NCI-H1417 (cell line): Measurements from ENCODE around the gene OR10G7.

Experiments used
- DNase-seq, 3 experiments: peaks; one replicate each; lab custom pipeline; 2025; lab: John Stamatoyannopoulos, UW

OR10G7 gene, protein sequence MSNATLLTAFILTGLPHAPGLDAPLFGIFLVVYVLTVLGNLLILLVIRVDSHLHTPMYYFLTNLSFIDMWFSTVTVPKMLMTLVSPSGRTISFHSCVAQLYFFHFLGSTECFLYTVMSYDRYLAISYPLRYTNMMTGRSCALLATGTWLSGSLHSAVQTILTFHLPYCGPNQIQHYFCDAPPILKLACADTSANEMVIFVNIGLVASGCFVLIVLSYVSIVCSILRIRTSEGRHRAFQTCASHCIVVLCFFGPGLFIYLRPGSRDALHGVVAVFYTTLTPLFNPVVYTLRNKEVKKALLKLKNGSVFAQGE

DNA sequence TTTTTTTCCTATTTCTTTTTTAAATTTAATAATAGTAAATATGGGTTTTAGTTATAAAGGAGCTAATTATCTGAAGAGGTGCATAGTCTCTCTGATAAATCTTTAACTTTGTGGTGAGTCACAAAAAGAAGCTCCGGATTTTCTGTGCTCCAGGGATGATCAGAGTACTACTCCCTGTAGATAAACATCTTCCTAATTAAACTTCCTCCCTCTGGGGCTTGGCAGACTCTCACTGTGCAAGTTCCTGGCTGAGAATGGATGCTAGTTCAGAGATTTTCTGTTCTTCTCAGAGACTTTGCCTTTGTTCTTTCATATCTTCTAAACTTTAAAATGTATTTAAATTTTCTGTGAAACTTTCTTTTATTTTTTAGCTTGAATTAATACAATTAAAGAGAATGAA, at the start of gene OR10G7:
TSS of gene OR10G7 (minus strand) at position 72 of the 400 bp plus-strand sequence. CDS start 2,324 bp downstream, outside the sequence.
- no peak for DNase-seq

GRCh38 chr11:124085997-124086846, 45.1 kb upstream of the OR10G7 start:
- peak; percentile 13 to 93 (median 83) for DNase-seq

DNA sequence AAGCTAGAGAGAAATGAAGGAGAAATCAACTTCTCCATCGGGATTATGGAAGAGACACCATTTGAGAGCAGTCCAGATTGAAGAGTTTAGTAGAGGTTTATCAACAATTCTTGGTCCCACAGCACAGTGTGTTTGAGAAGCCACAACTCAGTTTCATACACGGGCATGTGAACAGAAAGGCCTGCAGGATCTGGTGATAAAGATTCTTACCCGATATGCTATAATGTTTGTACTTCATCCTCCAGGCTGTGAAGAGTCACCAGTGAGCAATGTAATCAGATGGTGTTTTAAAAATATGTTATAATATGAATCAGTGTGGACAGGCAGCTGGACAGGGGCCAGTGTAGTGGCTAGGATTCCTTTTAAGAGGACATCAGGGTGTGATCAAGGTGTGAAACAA, 44.5 kb upstream of the OR10G7 start:
- DNase-seq: peak in 1 of 3 experiments; percentile 40

GRCh38 chr11:124082371-124082770, 41.2 kb upstream of the OR10G7 start:
- no peak for DNase-seq

DNA sequence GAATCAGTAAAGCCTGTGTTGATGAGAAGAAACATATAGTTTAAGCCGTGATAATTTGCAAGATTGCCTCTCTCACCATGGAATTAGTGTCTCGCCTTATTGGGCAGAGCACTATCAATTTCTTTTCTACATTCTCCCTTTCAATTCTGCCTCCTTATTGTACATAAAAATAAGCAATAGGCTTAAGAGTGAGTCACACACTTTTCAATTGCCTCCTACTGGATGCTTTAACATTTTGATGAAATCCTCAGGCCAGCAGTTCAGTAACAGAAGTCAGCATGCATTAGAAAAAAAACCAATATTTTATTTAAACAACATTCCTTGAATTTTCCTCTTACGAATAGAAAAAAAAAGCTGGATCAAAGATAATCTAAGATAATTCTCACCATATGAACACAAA, 40.4 kb upstream of the OR10G7 start:
- DNase-seq: no peak

DNA sequence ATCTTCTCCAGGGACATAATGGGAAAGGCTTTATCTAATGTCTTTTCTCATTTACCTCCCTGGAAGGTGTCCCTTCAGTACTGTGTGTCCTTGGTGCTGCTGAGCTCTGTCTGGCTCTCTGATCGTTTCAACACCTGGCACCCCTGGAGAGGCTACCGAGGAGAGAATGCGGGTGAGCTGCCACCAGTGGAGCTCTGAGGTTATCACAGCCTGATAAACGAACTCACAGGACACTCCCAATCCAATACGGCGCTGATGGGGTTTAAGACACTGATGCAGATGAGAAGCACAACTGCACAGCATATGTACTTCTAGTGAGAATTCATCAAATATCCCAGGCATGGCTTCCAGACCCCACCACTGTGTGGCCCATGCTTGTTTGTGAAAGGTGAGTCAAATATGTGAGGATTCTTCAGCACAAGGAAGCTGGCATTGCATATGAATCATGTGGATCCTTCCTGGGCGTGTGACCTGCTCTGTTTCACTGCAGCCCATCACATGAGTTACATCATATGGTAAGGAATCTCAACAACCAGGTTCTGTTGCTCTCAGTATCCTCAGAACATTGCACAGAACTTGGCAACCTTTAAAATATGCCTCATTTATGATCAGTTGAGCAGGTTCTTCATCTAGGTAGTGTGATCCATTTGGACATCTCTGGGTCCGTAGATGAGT, 39.3 kb upstream of the OR10G7 start:
- DNase-seq: no peak

DNA sequence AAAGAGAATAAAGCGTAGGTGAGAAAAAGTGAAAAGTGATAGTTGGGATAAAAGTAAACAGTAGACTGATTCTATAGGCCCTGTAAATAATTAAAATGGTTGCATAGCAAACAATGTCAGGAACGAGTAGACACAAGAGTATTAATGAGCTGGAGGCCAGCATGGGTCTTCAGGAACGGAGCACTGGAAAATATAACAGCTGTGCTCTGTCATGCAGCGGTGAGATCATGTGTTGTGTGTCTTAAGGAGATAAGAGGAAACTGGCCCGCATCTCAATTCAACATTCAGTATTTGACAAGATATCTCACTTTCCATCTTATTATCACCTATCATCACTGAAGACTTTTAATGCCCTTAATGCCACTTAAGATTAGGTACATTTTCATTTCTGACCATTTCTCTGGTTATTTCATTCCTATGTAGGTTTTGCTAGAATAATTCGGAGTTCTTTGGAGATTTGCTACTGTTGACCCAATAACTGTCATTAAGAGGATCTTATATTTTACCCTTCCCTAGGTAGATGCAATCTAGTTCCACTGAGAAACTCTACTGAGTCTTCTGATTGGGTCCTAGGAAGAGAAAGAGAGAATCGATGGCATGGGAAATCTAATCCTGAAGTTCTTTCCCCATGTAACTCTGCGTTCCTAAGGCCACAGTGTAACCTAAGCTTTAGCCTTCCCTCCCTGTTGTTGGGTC, 38.7 kb upstream of the OR10G7 start:
- no peak for DNase-seq

DNA sequence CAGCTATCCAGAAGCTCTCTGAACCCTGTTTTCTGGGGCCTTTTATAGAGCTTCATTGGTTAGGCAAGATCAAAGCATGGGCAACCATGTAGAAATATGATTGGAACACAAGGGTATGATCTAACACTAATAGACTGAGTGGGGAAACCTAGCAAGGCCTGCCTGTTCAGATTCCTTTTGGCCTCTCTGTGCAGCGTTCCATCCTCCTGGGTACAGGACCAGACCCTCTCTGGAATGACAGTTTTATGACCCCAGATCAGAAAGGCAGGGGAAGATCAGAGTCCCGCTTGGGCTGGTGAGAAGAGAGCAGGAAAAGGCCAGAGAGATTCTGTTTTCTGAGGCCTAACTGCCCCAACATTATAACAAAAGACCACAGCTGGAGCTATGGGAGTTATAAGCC, 37.5 kb upstream of the OR10G7 start:
- DNase-seq: no peak

DNA sequence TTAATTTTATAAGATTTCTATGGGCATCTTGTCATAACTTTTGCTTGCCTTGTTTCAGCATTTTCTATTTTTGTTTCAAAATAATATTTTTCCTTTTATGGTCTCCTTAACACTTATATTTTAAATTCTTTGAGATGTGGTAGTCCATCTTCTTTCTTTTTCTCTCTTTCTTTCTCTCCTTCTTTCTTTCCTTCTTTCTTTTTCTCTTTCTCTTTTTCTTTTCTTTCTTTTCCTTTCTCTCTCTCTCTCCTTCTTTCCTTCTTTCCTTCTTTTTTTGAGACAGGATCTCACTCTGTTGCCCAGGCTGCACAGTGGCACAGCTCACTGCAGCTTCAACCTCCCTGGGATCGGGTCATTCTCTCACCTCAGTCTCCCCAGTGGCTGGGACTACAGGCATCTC, 36.1 kb upstream of the OR10G7 start:
- DNase-seq: no peak

GRCh38 chr11:124075841-124076651, 34.9 kb upstream of the OR10G7 start:
- peak in 2 of 3 experiments; percentile 48 to 58 for DNase-seq

- DNase-seq: no peak
Measured at GRCh38 chr11:124075492-124075840, 34.3 kb upstream of the OR10G7 start.

- no peak for DNase-seq
Measured at GRCh38 chr11:124074554-124074953, 33.4 kb upstream of the OR10G7 start.

- no peak for DNase-seq
Measured at GRCh38 chr11:124072147-124072546, 31.0 kb upstream of the OR10G7 start.

GRCh38 chr11:124071623-124071948, 30.5 kb upstream of the OR10G7 start:
- no peak for DNase-seq

DNA sequence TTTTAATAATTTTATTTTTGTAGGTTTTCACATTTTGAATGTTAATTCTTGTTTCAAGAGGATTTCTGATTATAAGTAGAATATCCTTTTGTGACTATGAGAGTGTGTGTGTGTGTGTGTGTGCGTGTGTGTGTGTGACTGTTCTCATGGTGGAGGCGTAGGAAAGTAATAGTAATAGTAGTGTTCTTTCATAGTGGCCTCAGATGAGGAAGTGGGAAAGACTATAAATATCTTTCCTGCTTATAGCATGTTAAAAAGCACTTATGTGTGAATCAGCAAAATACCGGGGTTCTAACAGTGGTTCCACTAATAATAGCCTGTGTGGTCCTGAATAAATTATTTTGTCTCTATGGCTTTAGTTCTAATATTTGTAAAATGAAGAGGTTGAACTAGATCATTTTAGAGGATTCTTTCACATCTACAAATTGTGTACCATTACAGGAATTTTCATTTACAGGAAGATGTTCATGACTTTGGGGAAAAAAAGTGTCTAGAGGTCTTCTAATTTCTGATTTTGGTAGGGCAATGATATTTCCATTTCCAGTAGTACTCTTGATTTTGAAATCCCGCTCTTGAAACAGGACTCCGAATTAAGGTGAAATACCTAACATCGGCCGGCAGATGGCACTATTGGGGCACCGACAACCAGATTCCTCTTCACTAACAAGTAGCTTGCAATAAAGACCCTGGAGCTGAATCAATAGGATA, 29.9 kb upstream of the OR10G7 start:
- peak; percentile 59 to 90 (median 59) for DNase-seq

DNA sequence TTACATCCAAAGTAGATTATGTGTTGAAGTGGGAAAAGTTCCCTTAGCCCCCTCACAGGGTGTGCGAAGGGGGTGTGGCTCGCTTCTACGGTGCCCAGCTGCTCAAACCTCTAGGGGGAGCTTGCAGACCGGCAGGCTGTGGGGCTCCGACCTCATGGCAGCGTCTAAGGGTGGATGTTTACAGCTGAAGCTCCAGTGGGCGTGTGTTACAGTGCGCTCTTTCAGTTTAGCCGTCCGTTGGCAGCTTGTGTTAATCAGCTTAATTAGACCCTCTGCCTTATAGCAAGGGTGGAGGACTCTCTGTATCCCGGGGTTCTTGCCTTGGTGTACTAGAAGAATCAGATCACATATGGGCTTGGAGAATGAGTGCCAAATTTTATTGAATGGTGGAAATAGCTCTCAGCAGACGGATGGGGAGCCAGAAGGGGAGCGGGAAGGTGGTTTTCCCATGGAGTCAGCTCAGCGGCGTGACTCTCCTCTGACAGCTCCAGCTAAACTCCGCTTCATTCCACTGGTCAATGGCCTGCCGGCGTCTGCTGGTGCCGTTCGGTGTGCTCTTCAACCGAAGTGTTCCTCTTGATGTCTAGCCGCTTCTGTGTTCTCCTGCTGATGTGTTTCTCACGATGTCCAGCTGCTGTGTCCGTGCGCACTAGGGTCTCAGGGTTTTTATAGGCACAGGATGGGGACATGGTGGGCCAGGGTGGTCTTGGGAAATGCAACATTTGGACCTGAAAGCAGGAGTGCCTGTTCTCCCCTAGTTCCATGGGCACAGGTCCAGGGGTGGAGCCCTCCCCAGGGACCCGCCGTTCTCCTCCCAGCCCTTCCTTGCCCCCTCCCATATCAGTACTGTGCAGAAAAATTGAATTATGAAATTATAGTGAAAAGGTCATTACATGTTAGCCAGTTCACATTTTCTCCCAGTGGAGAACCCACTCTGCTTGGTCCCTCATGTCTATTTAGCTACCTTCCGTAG, 28.6 kb upstream of the OR10G7 start:
- peak; percentile 14 to 88 (median 79) for DNase-seq

- peak in 1 of 3 experiments; percentile 27 for DNase-seq
Measured at GRCh38 chr11:124068601-124069110, 27.5 kb upstream of the OR10G7 start.

DNA sequence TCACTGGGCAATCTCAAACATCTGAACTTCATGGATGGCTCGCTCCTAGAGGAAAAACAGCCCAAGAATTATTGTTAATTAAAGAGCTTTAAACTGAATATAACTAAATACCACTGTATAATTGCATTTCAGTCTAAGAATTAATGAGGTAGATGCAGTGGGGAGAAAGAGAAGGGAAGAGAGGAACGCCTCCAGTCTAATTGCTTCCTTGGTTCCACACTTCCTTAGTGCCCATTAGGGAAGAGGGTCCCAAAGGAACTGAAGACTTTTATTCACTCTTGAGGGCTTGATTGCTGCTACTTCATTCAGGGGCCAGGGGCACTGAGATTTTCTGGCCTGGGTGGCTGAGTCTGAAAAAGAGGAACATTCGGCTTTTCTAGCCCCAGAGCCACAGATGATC, 11.8 kb upstream of the OR10G7 start:
- no peak for DNase-seq

DNA sequence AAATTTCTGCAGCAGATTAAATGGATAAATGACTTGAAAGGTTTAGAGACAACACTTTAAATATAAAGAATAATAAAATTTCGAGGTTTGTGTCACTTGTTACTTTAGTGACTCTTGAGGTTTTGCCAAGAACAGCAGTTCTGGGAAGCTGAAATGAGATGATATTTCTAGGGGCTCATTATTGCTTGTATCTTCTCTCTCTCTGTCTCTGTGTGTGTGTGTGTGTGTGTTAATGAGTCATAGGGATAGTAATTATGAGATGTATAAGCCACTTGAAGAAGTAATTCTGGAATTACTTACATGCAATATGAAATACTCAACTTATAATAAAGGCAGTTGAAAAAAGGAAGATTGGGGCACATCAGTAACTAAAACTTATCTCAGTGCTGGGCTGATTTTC, 9.6 kb upstream of the OR10G7 start:
- no peak for DNase-seq
